K562 (cell line): ENCODE measurements around the gene BRWD1. TPM values are rescaled to one million over a fixed set of nuclear protein-coding genes. Genes with fewer than 3 reads are reported as not detected.

Source experiments
- ATAC-seq: fragments of 200-7000 bp; cut with Tn5 transposase; 3 replicates; pipeline ENCODE4 v1.9.1; 2020; ENCODE audit warnings: moderate library complexity
- BruUV-seq: library from RNA; stranded (reverse); fragments of 400-500 nt; replicated peaks from 2 replicates; lab custom pipeline; 2021; lab: Mats Ljungman, UMichigan
- CTCF ChIA-PET: fragments of 300-600 bp; formaldehyde crosslinking; extraction: SDS; loops from one replicate; lab custom pipeline; 2021; ENCODE audit warnings: low intra/inter-chr PET ratio; lab: Yijun Ruan, JAX
- POLR2A ChIA-PET: fragments of 300-600, 350-650 bp; sonication (Branson Sonifier 250); formaldehyde crosslinking; extraction: SDS; loops from one replicate; lab custom pipeline; 2021; ENCODE audit warnings: antibody characterized with exemption, inconsistent platforms; lab: Yijun Ruan, JAX
- DNase-seq, 4 experiments: peaks; one replicate each; pipeline versions ENCODE4 v3.0.0 to v3.0.0-alpha.2; 2011 to 2018; ENCODE audit warnings: low spot score in 3 of 4, mixed read lengths in 3 of 4; ENCODE audit errors: extremely low read depth in 1 of 4
- FAIRE-seq: peaks from 2 replicates; lab custom pipeline; 2011; peaks lifted over from hg19 to GRCh38; lab: Jason Lieb, UNC
- H2AFZ ChIP-seq: 2 replicates; pipeline ENCODE4 v1.6.0; 2011; ENCODE audit warnings: low read depth, low read length, control low read depth, inconsistent platforms
- H3K27ac ChIP-seq: fragments of 200-600 bp; 3 replicates; pipeline ENCODE4 v1.8.0; 2011; ENCODE audit warnings: low read depth, mild to moderate bottlenecking, control low read depth, inconsistent platforms, low read length, moderate library complexity, mixed read lengths; ENCODE audit errors: extremely low read depth
- H3K27me3 ChIP-seq, 2 experiments: fragments of 300-600 bp in 1 of 2; 2 replicates in 1 of 2; 3 replicates in 1 of 2; pipeline versions ENCODE4 v1.6.0 to v1.8.0; 2011; ENCODE audit warnings: inconsistent platforms in 2 of 2, low read length in 2 of 2, mild to moderate bottlenecking in 1 of 2, mixed read lengths in 1 of 2, moderate library complexity in 1 of 2; ENCODE audit not compliant: control insufficient read depth in 2 of 2, insufficient read depth in 2 of 2
- H3K36me3 ChIP-seq: fragments of 300-600 bp; 3 replicates; pipeline ENCODE4 v1.8.0; 2011; ENCODE audit warnings: mild to moderate bottlenecking, low read length, inconsistent platforms; ENCODE audit not compliant: control insufficient read depth, insufficient read depth
- H3K4me1 ChIP-seq, 2 experiments: fragments of 200-600 bp in 1 of 2; replicated peaks in 1 of 2; 2 replicates in 1 of 2; 3 replicates in 1 of 2; pipeline versions ENCODE4 v1.5.1 to v1.8.0; 2011; ENCODE audit warnings: inconsistent platforms in 2 of 2, low read length in 2 of 2, mild to moderate bottlenecking in 1 of 2, mixed read lengths in 1 of 2, moderate library complexity in 1 of 2; ENCODE audit not compliant: control insufficient read depth in 2 of 2, insufficient read depth in 2 of 2
- H3K4me2 ChIP-seq: 2 replicates; pipeline ENCODE4 v1.6.1; 2011; ENCODE audit warnings: low read length, control low read depth, inconsistent platforms, mixed read lengths; ENCODE audit not compliant: insufficient read depth
- H3K4me3 ChIP-seq: fragments of 200-600 bp; sonication (generic), shearing (Covaris generic); 2 replicates; pipeline ENCODE4 v1.5.1; 2016; ENCODE audit warnings: control low read depth, inconsistent platforms
- H3K79me2 ChIP-seq: fragments of 200-600 bp; 3 replicates; pipeline ENCODE4 v1.8.0; 2011; ENCODE audit warnings: low read length, inconsistent platforms; ENCODE audit not compliant: control insufficient read depth, insufficient read depth
- H3K9ac ChIP-seq, 2 experiments: 2 replicates each; pipeline versions ENCODE4 v1.6.0 to v1.6.1; 2011; ENCODE audit warnings: low read depth in 2 of 2, low read length in 2 of 2, control low read depth in 1 of 2, inconsistent platforms in 1 of 2, mild to moderate bottlenecking in 1 of 2, mixed read lengths in 1 of 2; ENCODE audit not compliant: insufficient read depth in 1 of 2
- H3K9me1 ChIP-seq: one replicate; pipeline ENCODE4 v1.6.0; 2011; ENCODE audit warnings: inconsistent platforms, mild to moderate bottlenecking, low read length, moderate library complexity; ENCODE audit not compliant: control insufficient read depth, insufficient read depth
- H3K9me3 ChIP-seq: replicated peaks from 2 replicates; pipeline ENCODE4 v1.5.1; 2011; ENCODE audit warnings: low read depth, low read length, inconsistent platforms; ENCODE audit not compliant: control insufficient read depth, insufficient read depth
- H4K20me1 ChIP-seq: replicated peaks from 2 replicates; pipeline ENCODE4 v1.6.1; 2011; ENCODE audit warnings: low read length, inconsistent platforms, mixed read lengths; ENCODE audit not compliant: control insufficient read depth, insufficient read depth
- C11orf30 ChIP-seq: fragments of 450-650 bp; IDR thresholded peaks from 2 replicates; pipeline ENCODE4 v1.6.1; 2016; ENCODE audit warnings: low read depth, mild to moderate bottlenecking
- CBFB ChIP-seq: sonication (generic); formaldehyde crosslinking; IDR thresholded peaks from 2 replicates; pipeline ENCODE4 v1.4.0; 2020; ENCODE audit warnings: mild to moderate bottlenecking, missing genetic modification reagents
- CEBPB ChIP-seq: fragments of 450-650 bp; IDR thresholded peaks from 2 replicates; pipeline ENCODE4 v1.6.1; 2016; ENCODE audit warnings: missing genetic modification characterization, missing compliant biosample characterization
- POLR2A ChIP-seq: fragments of 450-650 bp; conservative IDR thresholded peaks from 2 replicates; pipeline ENCODE4 v1.6.1; 2016
- RBFOX2 ChIP-seq: fragments of 200-400 bp; formaldehyde crosslinking; IDR thresholded peaks from 2 replicates; pipeline ENCODE4 v1.6.1; 2017; ENCODE audit warnings: low read depth, mild to moderate bottlenecking, low read length, moderate library complexity
- SFPQ ChIP-seq: fragments of 200-400 bp; formaldehyde crosslinking; IDR thresholded peaks from 2 replicates; pipeline ENCODE4 v1.6.1; 2017; ENCODE audit warnings: mild to moderate bottlenecking, low read depth, low read length, moderate library complexity
- THRAP3 ChIP-seq: fragments of 450-650 bp; IDR thresholded peaks from 2 replicates; pipeline ENCODE4 v1.6.1; 2016; ENCODE audit warnings: mild to moderate bottlenecking, inconsistent platforms, borderline replicate concordance
- U2AF1 ChIP-seq: fragments of 200-400 bp; formaldehyde crosslinking; optimal IDR thresholded peaks from 2 replicates; pipeline ENCODE3; 2017; ENCODE audit warnings: mild to moderate bottlenecking, low read depth, low read length, moderate library complexity
- WGBS: fragments of 100-300 bp; shearing (Covaris generic); methylation state at CpG from one replicate; pipeline ENCODE4 v1.1.6; 2016; ENCODE audit warnings: low coverage, mixed read lengths; ENCODE audit not compliant: insufficient coverage; ENCODE audit errors: missing lambda C conversion rate; 5-methylcytosine and 5-hydroxymethylcytosine counted together
- in situ Hi-C: fragments of 300-500 bp; cut with MboI; formaldehyde crosslinking; loops from 4 replicates; pipeline ENCODE4 v1.15.0; 2018; ENCODE audit warnings: inconsistent platforms, mixed read lengths
- intact Hi-C: fragments of 100-400 bp; cut with micrococcal nuclease; formaldehyde crosslinking; loops from 2 replicates; pipeline ENCODE4 v1.14.2; 2022
- polyA plus RNA-seq, 8 experiments: library from polyadenylated mRNA; depleted of rRNA in 4 of 8; stranded (reverse) in 5 of 8; unstranded in 3 of 8; fragments of >200 nt; fragmentation: Nextera tagmentation in 2 of 8; fragmentation: Illumina TruSeq in 1 of 8; extraction: Ambion mirVana in 2 of 8; extraction: Trizol in 1 of 8; gene quantifications; 2 replicates each; pipeline versions ENCODE4 v1.2.1 to v1.2.3, GENCODE V29; 2011 to 2014; ENCODE audit warnings: inconsistent platforms in 1 of 8, missing spikeins in 1 of 8
- total RNA-seq, 7 experiments: library from RNA; depleted of rRNA in 6 of 7; stranded (reverse); fragments of >200 nt in 6 of 7; fragmentation: Illumina TruSeq in 2 of 7; extraction: Trizol in 2 of 7; gene quantifications; 2 replicates each; pipeline versions ENCODE4 v1.2.1 to v1.2.3, GENCODE V29; 2011 to 2021; ENCODE audit warnings: low replicate concordance in 1 of 7

BRWD1 gene
- total and polyA plus RNA-seq, 9 of the 15 experiments (the other 6 are each of a cell fraction or from before 2014, with no cell fraction given) = 10.1 to 60.2 (median 34.1) TPM

GRCh38 chr21:39344848-39345247 lies 31.4 kb upstream of the BRWD1 start:
- 91% methylated on average over 5 of the region's 5 CpGs for WGBS
- Histone ChIP-seq H4K20me1 (peaks cover 11% of the 10 kb centered on the region), H2AFZ (no peak overlapping the region), H3K4me2 (no peak overlapping the region), H3K4me1 (peaks cover 2 to 19% of the 10 kb centered on the region in 2 experiments; a peak in 4 of 5 replicates), H3K27me3 (no peaks in the 10 kb centered on the region), H3K9ac (no peak overlapping the region), H3K4me3 (no peak overlapping the region), H3K27ac (no peak overlapping the region), H3K9me3 (no peaks in the 10 kb centered on the region), H3K9me1 (peaks cover 7% of the 10 kb centered on the region), H3K79me2 (peaks cover 50% of the 10 kb centered on the region), H3K36me3 (peaks cover 68% of the 10 kb centered on the region)
- intact Hi-C loops = no loop called here
- ChIA-PET POLR2A (interaction anchor here (1.3 to 7.7 kb wide), 3 partner anchors 9 to 30 kb away, joined by 3 to 73 read pairs (median 7); partner anchors contain the start of gene BRWD1), CTCF (no interaction called here)
- in situ Hi-C loops = no loop called here
- DNase-seq (no peak), ATAC-seq (no peak), FAIRE-seq (no peak)
- TF ChIP-seq SFPQ (0 out of 2 replicates have a peak, but pooled peaks have one; percentile 51), C11orf30 (peak; percentile 16; the same call in 1 of the 2 replicates), CEBPB (tag) (no peak), RBFOX2 (peak; percentile 53), CBFB (CRISPR knock-in tag) (no peak), POLR2A (0 out of 2 replicates have a peak, but pooled peaks have one; percentile 39), THRAP3 (0 out of 2 replicates have a peak, but pooled peaks have one; percentile 23), U2AF1 (peak; percentile 54)
- no TSS peak for BruUV-seq
